Central memory CD4-positive, alpha-beta T cell (primary cell): ENCODE measurements around the gene LIPF.
"Not testable (repeated sequence)": the region's sequence is repeated elsewhere in the genome, so short reads cannot be mapped to it uniquely, and the experiment has no call there.

Experiments
- DNase-seq: peaks from one replicate; pipeline ENCODE4 v3.0.0; 2022
- total RNA-seq, 3 experiments: gene quantifications; one replicate each; lab custom pipeline; 2026; lab: John Stamatoyannopoulos, UW

Gene LIPF, protein sequence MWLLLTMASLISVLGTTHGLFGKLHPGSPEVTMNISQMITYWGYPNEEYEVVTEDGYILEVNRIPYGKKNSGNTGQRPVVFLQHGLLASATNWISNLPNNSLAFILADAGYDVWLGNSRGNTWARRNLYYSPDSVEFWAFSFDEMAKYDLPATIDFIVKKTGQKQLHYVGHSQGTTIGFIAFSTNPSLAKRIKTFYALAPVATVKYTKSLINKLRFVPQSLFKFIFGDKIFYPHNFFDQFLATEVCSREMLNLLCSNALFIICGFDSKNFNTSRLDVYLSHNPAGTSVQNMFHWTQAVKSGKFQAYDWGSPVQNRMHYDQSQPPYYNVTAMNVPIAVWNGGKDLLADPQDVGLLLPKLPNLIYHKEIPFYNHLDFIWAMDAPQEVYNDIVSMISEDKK
- total RNA-seq = 0 to 0.04 (median 0) reads per million in 3 experiments

DNA sequence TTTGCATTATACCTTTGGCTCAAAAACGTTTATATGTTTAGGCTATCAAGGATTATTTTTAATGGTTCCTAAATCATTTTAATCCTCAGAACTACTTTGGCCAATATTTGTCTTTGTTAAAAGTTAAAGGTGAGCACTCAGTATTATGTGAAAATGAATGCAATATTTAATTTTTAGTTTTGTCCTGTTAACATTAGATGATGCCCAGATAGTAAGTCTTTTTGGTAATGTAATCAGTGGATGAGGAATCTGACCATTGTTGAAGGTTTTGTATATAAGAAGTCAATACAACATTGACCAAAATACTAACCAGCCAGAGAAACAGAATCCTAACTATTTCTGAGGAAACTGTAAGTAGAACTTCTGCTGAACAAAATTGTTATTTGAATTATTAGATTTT lies at the start of gene LIPF:
TSS of gene LIPF (plus strand) at position 301 of the 400 bp plus-strand sequence. CDS start 2,856 bp downstream, outside the sequence.
- DNase-seq = no peak

DNA sequence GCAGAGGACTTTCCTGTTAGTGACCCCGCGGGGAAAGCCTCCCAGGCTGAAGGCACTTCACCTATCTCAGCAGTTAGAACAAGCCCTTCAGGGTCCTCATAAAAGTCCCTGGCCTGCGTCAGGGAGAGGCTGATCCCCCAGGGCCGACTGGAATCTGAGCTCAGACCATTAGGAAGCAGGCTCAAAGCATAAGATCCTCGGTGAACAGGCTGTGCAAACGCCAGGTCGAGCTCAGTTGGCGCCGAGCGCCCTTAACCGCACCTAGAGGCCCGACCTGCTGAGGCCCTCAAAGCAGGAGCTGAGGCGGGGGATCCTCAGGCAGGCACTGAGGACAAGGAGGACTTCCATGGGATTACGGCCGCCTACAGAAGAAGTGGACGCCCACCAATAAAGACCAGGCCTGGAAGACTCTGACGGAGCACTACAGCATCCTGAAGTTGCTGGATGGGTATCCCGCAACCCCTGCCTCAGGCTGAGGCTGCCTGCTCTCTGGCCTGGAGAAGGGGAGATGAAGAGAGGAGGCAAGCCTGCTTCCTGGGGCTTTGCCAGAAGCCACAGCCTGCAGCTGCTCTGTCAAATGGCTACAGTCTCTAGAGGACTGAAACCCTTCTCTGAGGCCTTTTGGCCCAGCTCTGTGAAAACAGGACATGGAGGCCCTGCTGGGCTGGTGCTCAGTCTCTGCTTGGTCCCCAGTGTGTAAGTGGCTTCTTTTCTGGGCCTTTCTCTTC lies 47.8 kb upstream of the LIPF start:
- DNase-seq = no peak

DNA sequence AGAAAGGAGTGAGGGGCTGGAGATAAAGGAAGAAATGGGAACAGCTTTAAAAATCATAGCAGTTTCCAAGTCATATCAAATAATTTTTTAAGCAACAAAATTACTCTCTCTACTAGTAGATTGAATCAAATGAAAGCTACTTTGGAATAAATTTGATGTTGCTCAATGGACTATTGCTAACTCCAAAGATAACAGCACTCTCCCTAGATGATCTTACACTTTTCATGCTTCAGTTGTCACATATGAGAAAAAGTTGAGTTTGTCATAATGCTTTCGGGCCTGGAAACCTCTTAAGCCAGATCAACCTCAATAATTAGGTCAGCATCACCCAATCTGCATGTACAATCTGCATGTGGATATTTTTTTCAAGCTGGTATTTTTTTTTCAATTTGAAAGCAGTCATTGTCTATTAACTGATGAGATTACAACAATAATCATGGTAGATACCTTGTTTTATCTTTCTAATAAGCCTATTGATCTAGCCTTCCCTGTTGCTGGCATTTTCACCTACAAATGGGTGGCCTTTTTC lies 46.4 kb upstream of the LIPF start:
- DNase-seq = no peak

DNA sequence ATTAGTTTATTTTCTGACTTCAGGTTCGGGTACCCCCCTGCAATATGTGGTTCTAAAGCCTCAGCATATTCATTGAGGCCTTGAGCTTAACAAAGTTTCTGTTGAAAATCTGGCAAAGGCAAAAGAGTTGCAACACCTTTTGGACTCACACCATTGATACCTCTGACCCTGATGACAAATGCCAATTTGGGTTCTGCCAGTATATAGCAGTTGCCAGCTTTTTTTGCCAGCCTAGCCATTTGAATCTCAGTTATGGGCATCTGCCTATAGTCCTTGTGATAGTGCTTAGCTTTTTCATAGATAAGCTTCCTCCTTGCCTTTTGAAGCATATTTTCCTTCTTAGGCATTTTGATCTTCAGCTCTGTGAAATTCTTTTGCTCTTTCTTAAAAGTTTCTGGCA lies 45.7 kb upstream of the LIPF start:
- DNase-seq = no peak

DNA sequence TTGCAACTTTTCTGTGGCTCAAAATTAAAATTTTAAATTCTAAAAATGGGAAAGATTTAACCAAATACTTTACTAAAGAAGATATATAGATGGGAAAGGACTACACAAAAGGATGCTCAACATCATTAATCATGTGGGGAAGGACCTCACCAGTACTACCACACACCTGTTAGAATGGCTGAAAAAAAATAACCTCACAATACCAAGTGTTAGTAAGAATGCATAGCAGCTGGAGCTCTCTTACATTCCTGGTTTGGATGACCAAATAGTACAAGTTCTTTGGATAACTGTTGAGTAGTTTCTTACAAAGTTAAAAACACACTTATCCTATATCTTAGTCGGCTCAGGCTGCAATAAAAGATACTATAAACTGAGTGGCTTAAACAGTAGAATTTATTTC lies 43.8 kb upstream of the LIPF start:
- DNase-seq = no peak

DNA sequence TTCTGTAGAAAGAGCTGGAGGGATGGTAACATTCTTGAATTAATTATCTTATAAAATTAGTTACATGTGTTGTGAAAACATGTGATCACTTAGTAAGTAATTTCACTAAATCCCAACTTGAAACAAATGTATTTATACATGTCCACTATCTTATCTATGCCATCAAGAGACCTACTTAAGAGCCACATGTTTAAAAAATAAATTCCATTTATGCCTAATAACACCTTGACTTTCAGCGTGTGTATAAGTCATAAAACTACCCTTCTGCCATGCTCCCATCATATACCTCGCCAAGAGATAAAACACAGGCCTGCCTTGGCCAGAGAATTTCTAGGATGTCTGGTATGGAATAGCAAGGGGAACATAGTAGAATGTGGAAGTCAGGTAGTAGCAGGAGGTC lies 40.4 kb upstream of the LIPF start:
- DNase-seq = no peak

DNA sequence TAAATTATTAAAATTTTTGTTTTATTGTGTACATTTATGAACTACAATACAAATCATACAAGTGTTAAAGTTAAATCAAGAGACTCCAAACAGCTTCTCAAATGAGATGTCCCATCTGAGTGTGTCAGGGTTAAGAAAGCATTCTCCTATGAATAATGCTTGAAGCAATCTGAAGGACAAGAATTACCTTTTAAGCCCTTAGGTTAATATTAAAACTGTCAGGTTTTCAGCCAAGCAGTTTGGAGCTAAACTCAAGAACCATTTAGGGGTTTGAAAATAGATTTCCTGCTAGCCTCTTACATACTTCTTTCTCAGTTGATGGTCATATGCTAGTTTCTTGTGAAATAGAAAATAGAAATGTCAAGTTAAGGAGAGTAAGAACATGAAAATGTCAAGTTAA lies 39.4 kb upstream of the LIPF start:
- no peak for DNase-seq

DNA sequence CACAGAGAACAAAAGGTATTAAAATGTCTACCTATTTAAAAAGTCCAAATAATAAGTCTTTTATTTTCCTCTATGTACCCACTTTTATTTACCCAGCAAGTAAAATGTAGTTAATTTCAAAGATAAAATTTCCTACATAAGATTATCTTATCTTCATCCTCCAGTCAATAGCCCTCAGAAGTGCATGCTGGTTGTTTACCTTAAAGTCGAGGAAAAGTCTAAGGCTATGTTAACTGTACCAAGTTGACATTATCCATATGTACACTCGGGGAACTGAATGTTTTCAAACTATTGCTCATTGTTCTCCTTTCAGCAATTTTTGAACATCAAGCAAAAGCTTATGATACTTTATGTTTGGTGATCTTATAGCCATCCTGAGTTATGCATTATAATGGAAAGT lies 24.1 kb upstream of the LIPF start:
- DNase-seq = no peak

DNA sequence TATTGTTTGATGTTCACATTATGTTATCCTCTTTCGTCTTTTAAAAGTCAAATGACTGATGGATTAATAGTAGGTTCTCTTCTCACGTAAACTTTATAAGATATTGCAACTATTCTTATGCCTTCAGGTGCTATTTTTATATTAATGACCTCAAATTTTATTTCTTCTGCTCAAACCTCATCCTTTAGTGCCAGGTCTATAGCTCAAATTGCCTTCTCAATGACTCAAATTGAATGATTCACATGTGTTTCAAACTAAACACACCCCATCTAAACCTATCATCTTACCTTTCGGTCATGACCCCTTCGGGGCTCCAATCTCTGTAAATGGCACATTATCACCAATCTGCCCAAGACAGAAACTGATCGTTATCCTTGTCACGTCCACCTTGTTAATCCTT lies 22.0 kb upstream of the LIPF start:
- no peak for DNase-seq

DNA sequence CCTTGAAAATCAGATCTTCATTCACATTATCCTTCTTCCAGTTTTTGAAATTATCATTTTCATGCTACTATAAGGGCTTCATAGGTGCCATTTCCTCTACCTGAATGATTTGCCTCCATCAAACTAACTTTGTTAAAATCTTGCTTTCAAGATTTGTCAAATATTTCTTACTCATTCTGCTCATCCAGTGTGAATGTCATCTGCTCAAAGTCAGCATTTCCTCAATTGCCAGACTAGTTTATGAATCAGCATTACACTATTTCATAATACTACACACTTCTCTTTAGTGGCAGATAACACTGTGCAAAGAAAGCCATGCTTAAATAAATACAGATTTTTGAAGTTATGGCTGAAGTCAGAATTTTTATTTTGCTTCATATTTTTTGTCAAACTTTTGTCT lies 21.3 kb upstream of the LIPF start:
- DNase-seq = no peak

DNA sequence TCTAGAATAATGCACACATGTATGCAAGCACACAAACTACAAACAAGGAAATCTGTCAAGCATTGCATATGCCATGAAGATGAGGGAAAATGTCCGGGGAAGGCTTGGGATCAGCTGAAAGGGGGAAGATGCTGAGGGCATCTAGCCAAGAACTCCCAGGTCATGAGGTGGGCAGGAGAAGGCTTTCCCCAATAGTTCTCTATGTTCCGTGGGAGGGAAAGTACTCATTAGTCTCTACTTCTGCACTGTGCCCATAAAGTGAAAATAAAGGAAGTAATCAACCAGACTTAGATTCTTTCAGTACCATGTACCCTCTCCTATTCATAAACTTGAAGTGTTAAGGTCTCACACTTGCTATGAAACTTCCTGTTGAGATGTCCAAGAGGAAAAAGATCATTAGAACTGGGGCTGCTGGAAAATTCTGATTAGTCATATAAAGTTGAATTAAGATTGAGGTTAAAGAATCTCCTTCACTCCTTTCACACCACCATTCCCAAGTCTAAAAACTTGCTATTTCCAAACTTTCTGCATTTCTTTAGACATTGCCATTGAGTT lies 17.1 kb upstream of the LIPF start:
- DNase-seq = no peak

DNA sequence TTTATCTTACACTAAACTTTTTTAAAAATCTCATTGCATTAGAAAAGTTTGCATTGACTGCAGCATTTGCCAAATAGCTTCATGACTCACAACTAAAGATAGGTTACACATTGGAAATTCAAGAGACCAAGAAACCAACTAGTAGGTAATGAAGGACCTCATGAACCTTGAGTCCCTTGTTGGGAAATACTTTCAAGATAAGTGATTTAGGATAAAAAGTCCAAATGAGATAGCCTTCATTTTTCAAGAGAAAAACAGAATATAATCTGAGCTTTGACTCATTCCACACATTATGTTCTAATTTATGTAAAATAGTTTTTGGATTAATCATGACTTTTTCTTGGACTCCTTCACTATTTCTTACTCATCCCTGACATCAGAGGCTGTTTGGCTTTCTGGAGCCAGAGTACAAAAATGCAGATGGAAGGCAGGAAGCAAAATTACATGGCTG lies 13.1 kb upstream of the LIPF start:
- no peak for DNase-seq

DNA sequence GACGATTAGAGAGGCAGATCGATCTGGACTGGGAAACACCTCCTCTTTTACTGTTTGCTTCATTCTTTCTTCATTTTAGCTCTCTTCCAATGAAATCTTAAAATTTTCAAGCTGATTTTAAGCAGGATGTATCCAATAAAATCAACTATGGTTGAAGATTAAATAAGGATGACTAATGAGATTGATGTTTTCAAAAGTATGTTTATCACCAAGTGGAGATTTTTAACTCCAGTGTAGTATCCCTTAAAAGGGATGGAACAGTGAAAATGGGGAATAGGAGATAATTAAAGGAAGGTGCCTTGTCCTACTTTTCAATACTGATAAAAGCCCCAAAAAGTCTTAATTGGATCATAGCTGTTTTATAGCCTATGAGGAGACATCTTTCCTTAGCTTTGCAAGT lies 11.6 kb upstream of the LIPF start:
- no peak for DNase-seq

DNA sequence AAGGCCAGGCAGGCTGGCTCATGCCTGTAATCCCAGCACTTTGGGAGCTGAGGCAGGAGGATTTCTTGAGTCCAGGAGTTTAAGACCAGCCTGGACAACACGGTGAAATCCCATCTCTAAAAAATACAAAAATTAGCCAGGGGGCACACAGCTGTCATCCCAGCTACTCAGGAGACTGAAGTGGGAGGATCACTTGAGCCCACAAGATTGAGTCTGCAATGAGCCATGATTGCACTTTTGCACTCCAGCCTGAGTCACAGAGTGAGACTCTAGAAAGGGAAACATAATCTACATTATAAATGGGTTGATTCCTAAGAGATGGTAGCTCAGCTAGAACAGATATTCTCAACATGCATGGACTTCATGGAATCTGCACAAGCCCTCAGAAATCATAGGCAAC lies 6.3 kb upstream of the LIPF start:
- DNase-seq = no peak

DNA sequence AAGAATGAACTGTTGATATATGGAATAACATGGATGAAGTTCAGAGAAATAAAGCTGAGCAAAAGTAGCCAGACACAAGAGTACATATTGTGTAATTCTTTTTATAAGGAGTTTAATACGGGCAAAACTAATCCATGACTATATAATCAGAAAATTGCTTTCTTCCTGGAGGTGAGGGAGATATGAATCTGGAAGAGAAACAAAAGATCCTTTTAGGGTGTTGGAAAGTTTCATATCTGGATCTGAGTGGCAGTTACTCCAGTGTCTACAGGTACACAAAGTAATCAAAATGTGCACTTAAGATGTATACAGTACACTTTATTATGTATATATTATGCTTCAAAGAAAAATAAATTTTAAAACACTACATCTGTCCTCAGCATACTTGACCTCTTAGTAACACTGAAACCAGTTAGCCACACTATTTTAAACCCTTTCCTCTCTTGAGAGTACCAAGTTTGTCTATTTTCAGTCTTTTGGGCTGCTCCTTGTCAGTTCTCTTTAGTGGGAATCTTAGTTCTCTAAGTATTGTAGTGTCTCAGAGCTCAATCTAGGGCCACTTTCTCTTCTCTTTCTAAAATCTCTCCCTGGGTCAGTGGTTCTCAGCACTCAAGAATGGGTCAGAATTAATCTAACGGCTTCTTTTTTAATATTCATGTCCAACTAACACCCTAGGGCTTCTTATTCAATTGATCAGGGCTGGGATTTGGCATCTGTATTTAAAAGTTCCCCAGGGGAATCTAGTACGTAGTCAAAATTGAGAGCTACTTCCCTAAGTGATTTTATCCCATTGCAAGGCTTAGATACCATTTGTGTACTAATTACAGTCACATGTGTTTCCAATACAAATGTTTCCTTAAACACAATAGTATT lies 4.3 kb upstream of the LIPF start:
- DNase-seq = no peak

DNA sequence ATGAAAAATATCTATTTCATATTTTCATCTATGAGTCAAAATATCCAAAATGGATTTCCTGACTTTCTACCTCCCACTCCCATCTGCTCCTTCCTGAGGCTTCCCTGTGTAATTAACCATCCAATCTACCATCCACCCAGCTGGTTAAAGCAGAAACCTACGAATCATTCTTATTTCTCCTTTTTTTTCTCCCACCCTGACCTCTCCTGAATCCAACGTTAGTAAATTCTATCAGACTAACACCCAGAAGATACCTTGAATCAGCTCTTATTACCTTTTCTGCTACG lies 3.7 kb upstream of the LIPF start:
- no peak for DNase-seq

DNA sequence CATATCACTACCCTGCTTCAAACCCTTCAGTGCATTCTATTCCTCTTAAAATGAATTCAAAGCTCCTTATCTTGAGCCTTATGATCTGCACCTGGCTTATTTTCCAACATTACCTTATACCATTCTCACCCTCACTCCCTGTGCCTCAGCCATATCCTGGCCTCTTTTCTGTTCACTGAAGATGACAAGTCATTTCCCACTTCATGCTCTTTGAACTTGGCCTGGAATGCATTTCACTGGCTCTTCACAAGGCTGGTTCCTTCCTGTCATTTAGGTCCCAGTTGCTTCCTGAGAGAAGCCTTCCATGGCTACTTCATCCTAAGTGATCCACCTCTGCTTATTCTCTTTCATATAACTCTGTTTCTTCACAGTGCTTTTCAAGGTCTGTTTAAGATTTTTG lies 3.2 kb upstream of the LIPF start:
- no peak for DNase-seq

DNA sequence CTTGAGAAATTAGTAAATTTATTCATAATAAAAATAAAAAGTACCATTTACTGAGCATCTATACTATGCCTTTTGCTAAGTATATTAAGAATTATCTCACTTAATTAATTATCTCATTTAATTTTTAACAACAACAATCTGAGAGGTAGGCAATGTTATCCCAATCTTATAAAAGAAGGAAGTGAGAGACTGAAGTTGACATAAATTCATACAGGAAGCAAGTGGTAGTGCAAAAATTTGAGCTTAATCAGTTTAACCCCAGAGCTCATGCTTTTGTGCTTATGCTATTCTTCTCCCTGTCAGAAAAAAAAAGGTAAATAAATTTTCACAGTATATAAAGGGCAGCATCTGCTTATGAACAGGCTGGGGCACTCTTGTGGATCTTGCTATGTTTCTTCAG lies 2.7 kb upstream of the LIPF start:
- no peak for DNase-seq

DNA sequence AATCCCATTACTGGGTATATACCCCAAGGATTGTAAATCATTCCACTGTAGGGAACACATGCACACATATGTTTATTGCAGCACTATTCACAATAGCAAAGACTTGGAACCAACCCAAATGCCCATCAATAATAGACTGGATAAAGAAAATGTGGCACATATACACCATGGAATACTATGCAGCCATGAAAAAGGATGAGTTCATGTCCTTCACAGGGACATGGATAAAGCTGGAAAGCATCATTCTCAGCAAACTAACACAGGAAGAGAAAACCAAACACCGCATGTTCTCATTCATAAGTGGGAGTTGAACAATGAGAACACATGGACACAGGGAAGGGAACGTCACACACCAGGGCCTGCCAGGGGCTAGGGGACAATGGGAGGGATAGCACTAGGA lies 1.1 kb upstream of the LIPF start:
- DNase-seq = not testable (repeated sequence)

DNA sequence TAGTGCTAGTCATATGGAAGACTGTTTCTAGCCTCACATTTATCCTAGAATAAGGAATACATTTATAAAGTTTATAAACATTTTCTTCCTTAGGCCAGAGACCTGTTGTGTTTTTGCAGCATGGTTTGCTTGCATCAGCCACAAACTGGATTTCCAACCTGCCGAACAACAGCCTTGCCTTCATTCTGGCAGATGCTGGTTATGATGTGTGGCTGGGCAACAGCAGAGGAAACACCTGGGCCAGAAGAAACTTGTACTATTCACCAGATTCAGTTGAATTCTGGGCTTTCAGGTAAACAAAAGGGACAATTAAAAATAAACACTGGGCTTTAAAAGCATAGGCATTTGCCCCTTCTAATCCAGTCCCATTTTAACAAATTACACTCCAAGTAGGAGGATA lies 4.2 kb downstream of the LIPF start:
- no peak for DNase-seq

DNA sequence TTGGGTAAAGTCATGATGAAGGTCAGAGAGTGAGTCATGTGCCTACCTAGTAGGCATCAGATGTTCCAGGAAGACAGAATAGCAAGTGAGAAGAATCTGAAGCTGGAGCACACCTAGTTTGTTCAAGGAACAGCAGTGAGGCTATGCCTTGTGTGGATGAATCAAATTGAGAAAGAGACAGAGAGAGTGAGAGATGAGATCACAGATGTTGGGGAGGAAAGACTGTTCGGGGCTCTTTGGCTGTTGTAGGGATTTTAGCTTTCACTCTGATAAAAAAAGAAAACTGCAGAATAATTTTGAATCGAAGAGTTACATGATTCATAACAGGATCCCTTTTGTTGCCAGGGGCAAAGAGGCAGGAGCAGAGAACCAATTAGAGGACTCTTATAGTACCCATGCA lies 6.3 kb downstream of the LIPF start:
- DNase-seq = no peak

DNA sequence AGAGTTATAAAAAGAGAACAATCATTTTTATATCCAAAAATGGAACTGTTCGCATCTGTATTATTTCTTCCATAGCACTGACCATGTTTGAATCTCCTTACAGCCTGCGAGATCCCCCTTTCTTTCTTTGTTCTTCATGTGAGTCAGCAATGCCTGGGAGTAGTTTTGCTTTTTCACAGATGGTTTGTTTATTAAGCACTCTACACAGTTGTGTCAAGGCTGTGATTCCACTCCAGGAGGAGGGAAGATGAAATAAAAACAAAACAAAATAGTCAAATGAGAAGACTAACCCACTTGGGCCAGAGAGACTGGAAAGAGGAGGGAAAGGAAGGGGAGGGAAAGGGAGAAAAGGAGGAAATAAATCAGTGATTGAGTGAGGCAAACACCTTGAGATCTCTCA lies 7.8 kb downstream of the LIPF start:
- DNase-seq = no peak
